GM04504 (cell line): Measurements from ENCODE around the gene CDK6.

ENCODE experiments used
- DNase-seq: peaks from one replicate; pipeline ENCODE4 v3.0.0-alpha.2; 2012; ENCODE audit warnings: low read depth

CDK6 gene

GRCh38 chr7:92586841-92587240 is 249.5 kb downstream of the CDK6 start:
- no peak for DNase-seq

GRCh38 chr7:92586403-92586802 is 250.0 kb downstream of the CDK6 start:
- no peak for DNase-seq

GRCh38 chr7:92584953-92585352 is 251.4 kb downstream of the CDK6 start:
- no peak for DNase-seq

GRCh38 chr7:92582948-92583347 is 253.4 kb downstream of the CDK6 start:
- DNase-seq: no peak

GRCh38 chr7:92576296-92576695 is 260.1 kb downstream of the CDK6 start:
- DNase-seq: no peak

- DNase-seq: no peak
Measured at GRCh38 chr7:92569137-92569536, 267.2 kb downstream of the CDK6 start.

- DNase-seq: no peak
Measured at GRCh38 chr7:92567460-92567859, 268.9 kb downstream of the CDK6 start.

GRCh38 chr7:92563345-92563744 is 273.0 kb downstream of the CDK6 start:
- DNase-seq: no peak

- DNase-seq: no peak
Measured at GRCh38 chr7:92560602-92561001, 275.8 kb downstream of the CDK6 start.

GRCh38 chr7:92557808-92558362 is 278.5 kb downstream of the CDK6 start:
- no peak for DNase-seq

- DNase-seq: no peak
Measured at GRCh38 chr7:92557249-92557648, 279.1 kb downstream of the CDK6 start.
